Measurements from ENCODE around the gene MCM9.

DNA sequence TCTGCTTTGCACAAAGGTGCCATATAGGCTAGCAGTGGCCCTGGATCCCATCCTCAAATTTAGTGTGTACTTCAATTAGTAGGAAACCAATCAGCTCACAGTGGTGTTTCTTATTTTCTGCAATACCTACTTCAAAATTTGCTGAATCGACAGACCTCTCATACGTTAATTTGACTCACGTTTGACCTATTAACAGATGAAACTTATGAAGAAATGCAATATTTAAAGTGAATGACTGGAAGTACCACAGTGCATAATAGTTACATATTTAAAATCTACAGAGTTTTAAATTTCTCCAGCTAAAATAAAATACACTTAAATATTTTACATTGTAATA is 47.6 kb upstream of the MCM9 start:
- TF ChIP-seq ERF (CRISPR knock-in tag; IDR thresholded peaks at IDR 0.05) (no peak), PHF5A (CRISPR knock-in tag; IDR thresholded peaks at IDR 0.05; ENCODE audit: low read depth, unreplicated experiment) (no peak), ZNF780A (CRISPR knock-in tag; IDR thresholded peaks at IDR 0.05) (no peak), SMAD1 (CRISPR knock-in tag; IDR thresholded peaks at IDR 0.05; ENCODE audit: borderline replicate concordance, low read depth) (no peak), CHD4 (IDR thresholded peaks at IDR 0.05; ENCODE audit: borderline replicate concordance, low read length) (no peak), ZBTB20 (CRISPR knock-in tag; IDR thresholded peaks at IDR 0.05; ENCODE audit: borderline replicate concordance, low read depth) (no peak), POLR2A (IDR thresholded peaks at IDR 0.05; ENCODE audit: insufficient read depth in 1 of 2, low read depth in 2 of 2, low read length in 2 of 2) (no peak), GATAD1 (CRISPR knock-in tag; IDR thresholded peaks at IDR 0.05) (no peak), ZNF879 (CRISPR knock-in tag; IDR thresholded peaks at IDR 0.05) (no peak)
- TF ChIP-seq, protein P1, sequence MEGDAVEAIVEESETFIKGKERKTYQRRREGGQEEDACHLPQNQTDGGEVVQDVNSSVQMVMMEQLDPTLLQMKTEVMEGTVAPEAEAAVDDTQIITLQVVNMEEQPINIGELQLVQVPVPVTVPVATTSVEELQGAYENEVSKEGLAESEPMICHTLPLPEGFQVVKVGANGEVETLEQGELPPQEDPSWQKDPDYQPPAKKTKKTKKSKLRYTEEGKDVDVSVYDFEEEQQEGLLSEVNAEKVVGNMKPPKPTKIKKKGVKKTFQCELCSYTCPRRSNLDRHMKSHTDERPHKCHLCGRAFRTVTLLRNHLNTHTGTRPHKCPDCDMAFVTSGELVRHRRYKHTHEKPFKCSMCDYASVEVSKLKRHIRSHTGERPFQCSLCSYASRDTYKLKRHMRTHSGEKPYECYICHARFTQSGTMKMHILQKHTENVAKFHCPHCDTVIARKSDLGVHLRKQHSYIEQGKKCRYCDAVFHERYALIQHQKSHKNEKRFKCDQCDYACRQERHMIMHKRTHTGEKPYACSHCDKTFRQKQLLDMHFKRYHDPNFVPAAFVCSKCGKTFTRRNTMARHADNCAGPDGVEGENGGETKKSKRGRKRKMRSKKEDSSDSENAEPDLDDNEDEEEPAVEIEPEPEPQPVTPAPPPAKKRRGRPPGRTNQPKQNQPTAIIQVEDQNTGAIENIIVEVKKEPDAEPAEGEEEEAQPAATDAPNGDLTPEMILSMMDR (CRISPR knock-in tag; IDR thresholded peaks at IDR 0.05), result no peak
- TF ChIP-seq, protein P2, sequence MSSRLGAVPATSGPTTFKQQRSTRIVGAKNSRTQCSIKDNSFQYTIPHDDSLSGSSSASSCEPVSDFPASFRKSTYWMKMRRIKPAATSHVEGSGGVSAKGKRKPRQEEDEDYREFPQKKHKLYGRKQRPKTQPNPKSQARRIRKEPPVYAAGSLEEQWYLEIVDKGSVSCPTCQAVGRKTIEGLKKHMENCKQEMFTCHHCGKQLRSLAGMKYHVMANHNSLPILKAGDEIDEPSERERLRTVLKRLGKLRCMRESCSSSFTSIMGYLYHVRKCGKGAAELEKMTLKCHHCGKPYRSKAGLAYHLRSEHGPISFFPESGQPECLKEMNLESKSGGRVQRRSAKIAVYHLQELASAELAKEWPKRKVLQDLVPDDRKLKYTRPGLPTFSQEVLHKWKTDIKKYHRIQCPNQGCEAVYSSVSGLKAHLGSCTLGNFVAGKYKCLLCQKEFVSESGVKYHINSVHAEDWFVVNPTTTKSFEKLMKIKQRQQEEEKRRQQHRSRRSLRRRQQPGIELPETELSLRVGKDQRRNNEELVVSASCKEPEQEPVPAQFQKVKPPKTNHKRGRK (CRISPR knock-in tag; IDR thresholded peaks at IDR 0.05), result no peak
